Fibroblast of mammary gland (primary cell): ENCODE data around the gene VWF.
A peak's percentile ranks its signal among the peaks of the same experiment; 100 is the strongest.
"Not testable (repeated sequence)": the region's sequence is repeated elsewhere in the genome, so short reads cannot be mapped to it uniquely, and the experiment has no call there.

Source experiments
- DNase-seq: peaks from one replicate; pipeline ENCODE4 v3.0.0-alpha.2; 2010; ENCODE audit warnings: low read depth
- H3K4me3 ChIP-seq: 2 replicates; pipeline ENCODE4 v1.5.1; 2011; ENCODE audit warnings: low read depth, mild to moderate bottlenecking, low read length, moderate library complexity; ENCODE audit not compliant: control insufficient read depth
- TF ChIP-seq, protein P1 (sequence below): conservative IDR thresholded peaks from 2 replicates; pipeline ENCODE4 v1.5.1; 2011; ENCODE audit warnings: low read depth, low read length, inconsistent platforms; ENCODE audit not compliant: control insufficient read depth, insufficient read depth

VWF gene

GRCh38 chr12:6166808-6167207 is 42.3 kb upstream of the VWF start:
- no peak overlapping the region for H3K4me3 ChIP-seq
- TF ChIP-seq, protein P1, sequence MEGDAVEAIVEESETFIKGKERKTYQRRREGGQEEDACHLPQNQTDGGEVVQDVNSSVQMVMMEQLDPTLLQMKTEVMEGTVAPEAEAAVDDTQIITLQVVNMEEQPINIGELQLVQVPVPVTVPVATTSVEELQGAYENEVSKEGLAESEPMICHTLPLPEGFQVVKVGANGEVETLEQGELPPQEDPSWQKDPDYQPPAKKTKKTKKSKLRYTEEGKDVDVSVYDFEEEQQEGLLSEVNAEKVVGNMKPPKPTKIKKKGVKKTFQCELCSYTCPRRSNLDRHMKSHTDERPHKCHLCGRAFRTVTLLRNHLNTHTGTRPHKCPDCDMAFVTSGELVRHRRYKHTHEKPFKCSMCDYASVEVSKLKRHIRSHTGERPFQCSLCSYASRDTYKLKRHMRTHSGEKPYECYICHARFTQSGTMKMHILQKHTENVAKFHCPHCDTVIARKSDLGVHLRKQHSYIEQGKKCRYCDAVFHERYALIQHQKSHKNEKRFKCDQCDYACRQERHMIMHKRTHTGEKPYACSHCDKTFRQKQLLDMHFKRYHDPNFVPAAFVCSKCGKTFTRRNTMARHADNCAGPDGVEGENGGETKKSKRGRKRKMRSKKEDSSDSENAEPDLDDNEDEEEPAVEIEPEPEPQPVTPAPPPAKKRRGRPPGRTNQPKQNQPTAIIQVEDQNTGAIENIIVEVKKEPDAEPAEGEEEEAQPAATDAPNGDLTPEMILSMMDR = no peak
- DNase-seq = no peak

- DNase-seq = peak; percentile 19
- H3K4me3 ChIP-seq = no peak overlapping the region
- TF ChIP-seq, protein P1 = no peak
Measured at GRCh38 chr12:6165395-6165794, 40.9 kb upstream of the VWF start.

- TF ChIP-seq, protein P1 = no peak
- DNase-seq = no peak
- H3K4me3 ChIP-seq = no peak overlapping the region
Measured at GRCh38 chr12:6163416-6164060, 39.1 kb upstream of the VWF start.

- DNase-seq = peak; percentile 83
- H3K4me3 ChIP-seq = no peak overlapping the region
- TF ChIP-seq, protein P1 = no peak
Measured at GRCh38 chr12:6161124-6161882, 36.8 kb upstream of the VWF start.

DNA sequence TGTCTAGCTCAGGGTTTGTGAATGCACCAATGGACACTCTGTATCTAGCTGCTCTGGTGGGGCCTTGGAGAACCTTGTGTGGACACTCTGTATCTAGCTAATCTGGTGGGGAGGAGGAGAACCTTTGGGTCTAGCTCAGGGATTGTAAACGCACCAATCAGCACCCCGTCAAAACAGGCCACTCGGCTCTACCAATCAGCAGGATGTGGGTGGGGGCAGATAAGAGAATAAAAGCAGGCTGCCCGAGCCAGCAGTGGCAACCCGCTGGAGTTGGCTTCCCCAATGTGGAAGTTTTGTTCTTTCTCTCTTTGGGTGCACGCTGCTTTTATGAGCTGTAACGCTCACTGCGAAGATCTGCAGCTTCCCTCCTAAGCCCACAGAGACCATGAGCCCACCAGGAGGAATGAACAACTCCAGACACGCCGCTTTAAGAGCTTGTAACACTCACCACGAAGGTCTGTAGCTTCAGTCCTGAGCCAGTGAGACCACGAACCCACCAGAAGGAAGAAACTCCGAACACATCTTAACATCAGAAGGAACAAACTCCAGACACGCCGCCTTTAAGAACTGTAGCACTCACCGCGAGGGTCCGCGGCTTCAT is 35.7 kb upstream of the VWF start:
- not testable (repeated sequence) for DNase-seq, H3K4me3 ChIP-seq

DNA sequence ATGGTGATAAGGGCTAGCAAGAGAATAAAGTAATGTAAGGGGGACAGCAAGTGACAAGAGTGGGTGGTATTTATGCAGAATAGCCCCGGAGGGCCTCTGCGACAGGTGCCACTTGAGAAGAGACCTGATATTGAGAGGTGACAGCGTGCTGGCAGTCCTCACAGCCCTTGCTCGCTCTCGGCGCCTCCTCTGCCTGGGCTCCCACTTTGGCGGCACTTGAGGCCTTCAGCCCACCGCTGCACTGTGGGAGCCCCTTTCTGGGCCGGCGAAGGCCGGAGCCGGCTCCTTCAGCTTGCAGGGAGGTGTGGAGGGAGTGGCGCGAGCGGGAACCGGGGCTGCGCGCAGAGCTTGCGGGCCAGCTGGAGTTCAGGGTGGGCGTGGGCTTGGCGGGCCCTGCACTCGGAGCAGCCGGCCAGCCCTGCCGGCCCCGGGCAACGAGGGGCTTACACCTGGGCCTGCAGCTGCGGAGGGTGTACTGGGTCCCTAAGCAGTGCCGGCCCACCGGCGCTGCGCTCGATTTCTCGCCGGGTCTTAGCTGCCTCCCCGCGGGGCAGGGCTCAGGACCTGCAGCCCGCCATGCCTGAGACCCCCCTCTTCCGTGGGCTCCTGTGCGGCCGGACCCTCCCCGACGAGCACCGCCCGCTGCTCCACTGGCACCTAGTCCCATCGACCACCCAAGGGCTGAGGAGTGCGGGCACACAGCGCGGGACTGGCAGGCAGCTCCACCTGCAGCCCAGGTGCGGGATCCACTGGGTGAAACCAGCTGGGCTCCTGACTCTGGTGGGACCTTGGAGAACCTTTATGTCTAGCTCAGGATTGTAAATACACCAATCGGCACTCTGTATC is 34.9 kb upstream of the VWF start:
- H3K4me3 ChIP-seq, DNase-seq: not testable (repeated sequence)

DNA sequence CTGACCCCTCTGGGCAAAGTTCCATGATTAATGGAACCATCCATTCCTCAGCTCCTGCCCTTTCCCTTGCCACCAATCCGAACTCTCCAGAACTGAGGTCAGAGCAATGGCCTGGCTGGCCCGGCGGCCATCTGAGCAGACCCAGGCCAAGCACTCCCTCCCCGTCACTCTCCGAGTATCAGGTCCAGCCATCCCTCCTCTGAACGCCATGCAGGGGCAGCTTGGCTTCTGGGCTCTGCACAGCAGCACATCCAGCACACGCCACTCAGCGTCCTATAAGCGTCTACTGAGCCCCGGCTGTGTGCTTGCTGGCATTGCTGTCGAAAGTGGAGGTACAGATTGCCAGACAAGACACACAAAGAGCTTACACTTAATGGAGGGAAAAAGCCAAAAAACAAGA is 34.3 kb upstream of the VWF start:
- TF ChIP-seq, protein P1 = no peak

More for the DNA sequence above, 34.3 kb upstream of the VWF start:
- no peak overlapping the region for H3K4me3 ChIP-seq
- DNase-seq = no peak
